ENCODE data around the gene SNAI3.

- TF ChIP-seq CTCF (IDR thresholded peaks at IDR 0.05): no peak
- TF ChIP-seq EZH2 (IDR thresholded peaks at IDR 0.05; ENCODE audit: borderline replicate concordance, insufficient read depth, low read depth, low read length, poor library complexity, severe bottlenecking): no peak
Observed at GRCh38 chr16:88720396-88720970, 34.2 kb upstream of the SNAI3 start.

Data from B cell (primary cell).